NT2/D1 (cell line): ENCODE data around the gene ANTXR1.
"Not testable (repeated sequence)": the region's sequence is repeated elsewhere in the genome, so short reads cannot be mapped to it uniquely, and the experiment has no call there.

Source experiments
- SUZ12 ChIP-seq: IDR thresholded peaks from 2 replicates; pipeline ENCODE4 v1.6.1; 2011; ENCODE audit not compliant: insufficient read length, insufficient read depth; ENCODE audit errors: extremely low read depth
- YY1 ChIP-seq: IDR thresholded peaks from 2 replicates; pipeline ENCODE4 v1.6.1; 2011; ENCODE audit not compliant: insufficient read length, insufficient read depth
- ZNF274 ChIP-seq: IDR thresholded peaks from 2 replicates; pipeline ENCODE4 v1.6.1; 2011; ENCODE audit warnings: mild to moderate bottlenecking, low read depth, low read length

DNA sequence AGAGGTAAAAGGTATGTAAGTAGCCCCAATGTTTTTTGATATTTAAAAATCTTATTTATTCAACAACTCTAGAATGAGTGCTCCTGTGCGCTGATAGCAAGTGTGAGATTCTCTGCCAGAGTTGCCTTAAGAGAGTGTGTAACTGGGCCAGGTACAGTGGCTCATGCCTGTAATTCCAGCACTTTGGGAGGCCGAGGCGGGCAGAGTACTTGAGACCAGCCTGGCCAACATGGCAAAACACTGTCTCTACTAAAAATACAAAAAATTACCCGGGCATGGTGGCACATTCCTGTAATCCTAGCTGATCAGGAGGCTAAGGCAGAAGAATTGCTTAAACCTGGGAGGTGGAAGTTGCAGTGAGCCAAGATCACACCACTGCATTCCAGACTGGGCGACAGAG lies 161.2 kb downstream of the ANTXR1 start:
- not testable (repeated sequence) for TF ChIP-seq ZNF274, YY1, SUZ12
